Measurements from ENCODE around the gene VIPAS39.

Gene VIPAS39

GRCh38 chr14:77390188-77390587, 67.2 kb downstream of the VIPAS39 start:
- DNase-seq, result no peak

- no peak for DNase-seq
Observed at GRCh38 chr14:77378701-77379100, 78.7 kb downstream of the VIPAS39 start.

- no peak for DNase-seq
Observed at GRCh38 chr14:77377502-77377844, 79.9 kb downstream of the VIPAS39 start.

GRCh38 chr14:77376771-77377501, 80.5 kb downstream of the VIPAS39 start, which contains the start of the genes SAMD15 and TMED8:
TSS of gene SAMD15 (plus strand) at chr14:77377379. CDS start at chr14:77377419, 40 bp downstream.
TSS of gene TMED8 (minus strand) at chr14:77377094. CDS start at chr14:77377053, 41 bp downstream.
- peak; percentile 88 for DNase-seq

Measured in DMS 273 treated with DMSO at 0.1 percent for 48 hours (cell line).